Adipocyte (in vitro differentiated cells): ENCODE results near the gene SPACA9.

Experiments
- DNase-seq: peaks from one replicate; pipeline ENCODE4 v3.0.0-alpha.2; 2015; ENCODE audit warnings: low read depth
- H3K27me3 ChIP-seq: replicated peaks from 2 replicates; pipeline ENCODE4 v1.7.0; 2013; ENCODE audit warnings: mild to moderate bottlenecking, low read length, moderate library complexity; ENCODE audit not compliant: control insufficient read depth, insufficient read depth
- H3K36me3 ChIP-seq: 2 replicates; pipeline ENCODE4 v1.7.0; 2013; ENCODE audit warnings: low read length, mild to moderate bottlenecking, moderate library complexity; ENCODE audit not compliant: control insufficient read depth, insufficient read depth, severe bottlenecking
- H3K4me1 ChIP-seq: 2 replicates; pipeline ENCODE4 v1.7.0; 2013; ENCODE audit warnings: mild to moderate bottlenecking, low read length, moderate library complexity; ENCODE audit not compliant: control insufficient read depth, insufficient read depth
- H3K4me3 ChIP-seq: 2 replicates; pipeline ENCODE4 v1.7.0; 2013; ENCODE audit warnings: mild to moderate bottlenecking, low read length, moderate library complexity
- H3K9ac ChIP-seq: 2 replicates; pipeline ENCODE4 v1.7.0; 2013; ENCODE audit warnings: mild to moderate bottlenecking, low read length, moderate library complexity
- H3K9me3 ChIP-seq: 2 replicates; pipeline ENCODE4 v1.7.0; 2013; ENCODE audit warnings: mild to moderate bottlenecking, low read length, moderate library complexity; ENCODE audit not compliant: control insufficient read depth

SPACA9 gene

GRCh38 chr9:132881826-132882225, 3.1 kb downstream of the SPACA9 start:
- H3K4me3 ChIP-seq: no peak overlapping the region
- peaks cover 3% of the 10 kb centered on the region for H3K36me3 ChIP-seq
- H3K9ac ChIP-seq: no peak overlapping the region
- no peaks in the 10 kb centered on the region for H3K27me3 ChIP-seq
- H3K9me3 ChIP-seq: no peaks in the 10 kb centered on the region
- no peak for DNase-seq
- peaks cover 5% of the 10 kb centered on the region for H3K4me1 ChIP-seq

DNA sequence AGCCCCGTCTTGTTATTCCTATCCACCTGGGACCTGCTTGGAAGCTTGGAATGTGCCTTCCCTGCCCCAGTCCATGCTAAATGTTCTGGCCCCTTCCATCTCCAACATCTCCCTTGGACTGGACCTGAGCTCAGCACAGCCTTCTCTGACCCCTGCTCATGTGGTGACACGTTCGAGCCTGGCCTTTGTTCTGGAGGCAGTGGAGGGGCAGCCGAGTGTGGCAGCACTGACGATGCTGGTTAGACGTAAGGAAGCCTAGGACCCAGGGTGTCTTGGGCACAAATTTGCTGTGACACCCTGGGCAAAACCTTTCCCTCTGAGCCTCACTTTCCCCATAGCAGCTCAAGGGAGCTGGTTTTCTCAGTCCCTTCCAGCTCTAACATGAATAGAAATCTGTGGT, 3.9 kb downstream of the SPACA9 start:
- no peak for DNase-seq
- Histone ChIP-seq H3K9me3 (no peaks in the 10 kb centered on the region), H3K4me1 (peaks cover 1% of the 10 kb centered on the region), H3K9ac (no peak overlapping the region), H3K27me3 (no peaks in the 10 kb centered on the region), H3K36me3 (peaks cover 3% of the 10 kb centered on the region), H3K4me3 (no peak overlapping the region)

DNA sequence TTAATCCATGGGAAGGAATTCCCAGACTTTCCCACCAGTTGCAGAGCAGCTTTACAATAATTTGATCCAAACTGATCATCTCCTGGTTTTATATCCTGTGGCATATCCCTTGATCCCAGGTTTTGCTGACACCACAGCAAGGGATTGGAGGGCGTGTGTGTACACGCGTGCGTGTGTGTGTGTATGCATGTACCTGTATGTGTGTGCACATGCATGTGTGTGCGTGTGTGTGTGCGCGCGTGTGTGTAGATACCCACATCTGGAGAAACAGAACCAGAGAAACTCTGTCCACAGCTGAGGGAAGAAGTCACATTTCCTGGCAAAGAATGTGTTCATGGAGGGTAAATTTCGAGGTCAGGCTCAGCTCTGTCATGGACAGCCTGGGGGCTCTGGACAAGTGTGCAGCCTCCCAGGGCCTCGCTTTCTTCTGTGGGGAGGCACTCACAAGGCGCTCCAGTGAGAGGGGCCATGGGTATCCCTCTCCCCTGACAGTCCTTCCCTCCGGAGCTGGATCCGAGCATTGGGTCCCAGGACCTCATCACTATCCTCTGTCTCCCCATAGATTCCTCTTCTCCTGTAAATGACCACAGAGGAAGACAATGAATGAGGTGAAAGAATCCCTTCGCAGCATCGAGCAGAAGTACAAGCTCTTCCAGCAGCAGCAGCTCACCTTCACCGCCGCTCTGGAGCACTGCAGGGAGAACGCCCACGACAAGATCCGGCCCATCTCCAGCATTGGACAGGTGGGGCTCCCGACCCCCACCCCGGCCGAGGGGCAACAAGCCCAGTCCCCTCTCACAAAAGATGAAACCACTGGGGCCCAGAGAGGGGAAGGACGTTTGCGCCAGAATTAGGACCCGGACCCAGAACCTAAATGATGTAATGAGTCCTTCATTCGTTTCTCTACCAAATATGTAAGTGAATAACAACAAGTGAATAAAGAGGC, 4.9 kb downstream of the SPACA9 start:
- no peak for DNase-seq

GRCh38 chr9:132885720-132886333, 7.1 kb downstream of the SPACA9 start:
- no peak for DNase-seq
- peaks cover 3% of the 10 kb centered on the region for H3K36me3 ChIP-seq
- no peaks in the 10 kb centered on the region for H3K27me3 ChIP-seq
- no peaks in the 10 kb centered on the region for H3K9me3 ChIP-seq
- H3K4me3 ChIP-seq: no peak overlapping the region
- no peaks in the 10 kb centered on the region for H3K4me1 ChIP-seq
- H3K9ac ChIP-seq: no peak overlapping the region

More for the DNA sequence above, 4.9 kb downstream of the SPACA9 start:
- H3K4me3 ChIP-seq: no peak overlapping the region
- H3K4me1 ChIP-seq: no peaks in the 10 kb centered on the region
- no peak overlapping the region for H3K9ac ChIP-seq
- H3K36me3 ChIP-seq: peaks cover 3% of the 10 kb centered on the region
- H3K9me3 ChIP-seq: no peaks in the 10 kb centered on the region
- H3K27me3 ChIP-seq: no peaks in the 10 kb centered on the region

- Histone ChIP-seq H3K36me3 (peaks cover 3% of the 10 kb centered on the region), H3K4me3 (no peak overlapping the region), H3K9ac (no peak overlapping the region), H3K4me1 (no peaks in the 10 kb centered on the region), H3K9me3 (no peaks in the 10 kb centered on the region), H3K27me3 (no peaks in the 10 kb centered on the region)
- no peak for DNase-seq
Measured at GRCh38 chr9:132886334-132886725, 7.6 kb downstream of the SPACA9 start.

GRCh38 chr9:132887181-132888120, 8.8 kb downstream of the SPACA9 start:
- Histone ChIP-seq H3K27me3 (no peaks in the 10 kb centered on the region), H3K4me1 (no peaks in the 10 kb centered on the region), H3K9me3 (no peaks in the 10 kb centered on the region), H3K36me3 (peaks cover 8% of the 10 kb centered on the region), H3K4me3 (no peak overlapping the region), H3K9ac (no peak overlapping the region)
- DNase-seq: no peak

- Histone ChIP-seq H3K27me3 (no peaks in the 10 kb centered on the region), H3K9ac (no peak overlapping the region), H3K36me3 (peaks cover 12% of the 10 kb centered on the region), H3K4me3 (no peak overlapping the region), H3K4me1 (no peaks in the 10 kb centered on the region), H3K9me3 (no peaks in the 10 kb centered on the region)
- DNase-seq: no peak
Measured at GRCh38 chr9:132888151-132888550, 9.5 kb downstream of the SPACA9 start.

DNA sequence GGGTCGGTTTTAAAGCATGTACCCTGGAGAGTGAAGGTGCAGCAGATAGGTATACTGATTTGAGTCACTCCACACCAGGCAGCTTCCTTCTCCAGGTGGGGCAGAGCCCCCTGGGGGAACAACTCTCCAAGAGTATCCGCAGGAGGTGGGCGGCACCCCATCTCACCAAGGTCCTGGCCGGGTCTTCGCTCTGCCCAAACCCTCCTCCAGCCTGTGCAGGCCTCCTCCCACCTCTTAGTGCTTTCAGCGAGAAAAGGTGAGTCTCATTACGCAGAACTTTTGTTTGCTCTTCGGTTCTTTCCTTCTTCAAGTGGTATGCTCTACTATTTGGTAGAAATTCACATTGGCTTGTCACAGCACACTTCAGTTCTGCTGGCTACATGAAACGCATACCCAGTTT, 13.7 kb downstream of the SPACA9 start:
- no peak for DNase-seq
- Histone ChIP-seq H3K4me1 (no peaks in the 10 kb centered on the region), H3K27me3 (no peaks in the 10 kb centered on the region), H3K9me3 (no peaks in the 10 kb centered on the region), H3K36me3 (peaks cover 43% of the 10 kb centered on the region), H3K9ac (no peak overlapping the region), H3K4me3 (no peak overlapping the region)

DNA sequence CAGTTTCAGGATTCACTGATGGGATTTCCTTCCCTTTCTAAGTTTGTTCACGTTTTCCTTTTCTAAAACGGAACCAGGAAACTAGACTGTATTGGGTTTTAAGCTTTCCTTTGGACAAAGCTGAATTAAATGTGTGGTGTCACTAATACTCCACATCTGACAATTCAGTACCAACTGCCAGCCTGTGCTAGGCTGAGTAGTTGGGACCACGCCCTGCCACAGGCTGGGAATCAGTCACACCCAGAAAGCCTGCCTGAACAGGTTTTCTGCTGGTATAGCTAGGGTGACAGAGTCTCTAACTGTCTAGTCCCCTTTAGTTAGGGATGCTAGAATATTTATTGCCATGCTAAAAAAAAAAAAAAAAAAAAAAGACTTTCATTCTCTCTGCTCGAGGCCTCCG, 15.6 kb downstream of the SPACA9 start:
- Histone ChIP-seq H3K9me3 (no peaks in the 10 kb centered on the region), H3K4me1 (no peaks in the 10 kb centered on the region), H3K27me3 (no peaks in the 10 kb centered on the region), H3K36me3 (peaks cover 61% of the 10 kb centered on the region), H3K9ac (no peak overlapping the region), H3K4me3 (no peak overlapping the region)
- DNase-seq: no peak

- no peaks in the 10 kb centered on the region for H3K27me3 ChIP-seq
Measured at GRCh38 chr9:132894862-132895835, 16.5 kb downstream of the SPACA9 start.

More at GRCh38 chr9:132894862-132895835, 16.5 kb downstream of the SPACA9 start:
- no peak for DNase-seq
- Histone ChIP-seq H3K9me3 (no peaks in the 10 kb centered on the region), H3K36me3 (peaks cover 69% of the 10 kb centered on the region), H3K4me3 (no peak overlapping the region), H3K4me1 (no peaks in the 10 kb centered on the region), H3K9ac (no peak overlapping the region)
